Type B pancreatic cell (in vitro differentiated cells): ENCODE results near the gene ACO2. TPM values are rescaled to one million over a fixed set of nuclear protein-coding genes. Genes with fewer than 3 reads are reported as not detected.

Experiments used
- DNase-seq: peaks from one replicate; pipeline ENCODE4 v3.0.0; 2021; ENCODE audit warnings: mixed read lengths; ENCODE audit not compliant: unreplicated experiment; ENCODE audit errors: extremely low spot score
- H3K27ac Mint-ChIP-seq: 2 replicates; pipeline ENCODE4 v1.8.0; 2021; ENCODE audit warnings: mild to moderate bottlenecking, mixed read lengths
- H3K27me3 Mint-ChIP-seq: 2 replicates; pipeline ENCODE4 v1.8.0; 2021; ENCODE audit warnings: mixed read lengths
- H3K36me3 Mint-ChIP-seq: 2 replicates; pipeline ENCODE4 v1.8.0; 2021; ENCODE audit warnings: mixed read lengths
- H3K4me1 Mint-ChIP-seq: one replicate; pipeline ENCODE4 v1.8.0; 2021; ENCODE audit warnings: mixed read lengths; ENCODE audit not compliant: unreplicated experiment
- H3K4me3 Mint-ChIP-seq: 2 replicates; pipeline ENCODE4 v1.8.0; 2021; ENCODE audit warnings: mild to moderate bottlenecking, mixed read lengths
- H3K9me3 Mint-ChIP-seq: 2 replicates; pipeline ENCODE4 v1.8.0; 2021; ENCODE audit warnings: mixed read lengths
- total RNA-seq: library from RNA; stranded (reverse); gene quantifications from 2 replicates; pipeline ENCODE4 v1.2.1, GENCODE V29; 2021; ENCODE audit warnings: low replicate concordance
- TF ChIP-seq, protein P1 (sequence below): fragments of 200-600 bp; sonication (generic); conservative IDR thresholded peaks from 2 replicates; pipeline ENCODE4 v1.5.0; 2021; ENCODE audit warnings: antibody characterized with exemption, mild to moderate bottlenecking

Gene ACO2
- total RNA-seq, 1 donor from 2014 or later = 107 TPM

DNA sequence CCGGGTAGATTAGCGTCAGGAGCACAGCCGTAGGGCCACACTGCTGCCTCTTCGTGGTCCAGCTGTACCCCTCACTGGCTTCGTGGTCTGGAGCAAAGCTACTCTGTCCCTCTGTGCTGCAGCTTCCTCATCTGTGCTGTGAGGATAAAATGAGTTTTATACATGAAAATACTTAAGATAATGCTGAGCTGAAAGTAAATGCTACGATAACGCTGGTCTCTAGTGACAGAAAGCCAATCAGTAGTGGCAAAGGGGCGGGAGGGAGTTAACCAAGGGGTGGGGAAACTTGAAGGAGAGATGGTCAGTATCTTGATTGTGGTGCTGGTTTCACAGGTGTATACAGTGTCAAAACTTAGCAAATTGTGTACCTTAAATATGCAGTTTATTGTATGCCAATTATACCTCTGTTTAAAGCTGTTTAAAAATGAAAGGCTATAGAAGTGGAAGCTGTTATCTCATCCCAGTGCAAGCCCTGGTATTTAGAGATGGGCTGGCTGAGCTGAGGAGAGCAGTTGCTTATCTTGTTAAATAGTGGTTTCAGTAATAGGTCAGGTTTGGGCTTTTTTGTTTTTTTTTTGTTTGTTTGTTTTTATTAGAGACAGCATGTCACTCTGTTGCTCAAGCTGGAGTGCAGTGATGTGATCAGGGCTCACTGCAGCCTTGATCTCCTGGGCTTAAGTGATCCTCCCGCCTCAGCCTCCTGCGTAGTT, 36.7 kb downstream of the ACO2 start:
- no peaks in the 10 kb centered on the region for H3K9me3 Mint-ChIP-seq

DNA sequence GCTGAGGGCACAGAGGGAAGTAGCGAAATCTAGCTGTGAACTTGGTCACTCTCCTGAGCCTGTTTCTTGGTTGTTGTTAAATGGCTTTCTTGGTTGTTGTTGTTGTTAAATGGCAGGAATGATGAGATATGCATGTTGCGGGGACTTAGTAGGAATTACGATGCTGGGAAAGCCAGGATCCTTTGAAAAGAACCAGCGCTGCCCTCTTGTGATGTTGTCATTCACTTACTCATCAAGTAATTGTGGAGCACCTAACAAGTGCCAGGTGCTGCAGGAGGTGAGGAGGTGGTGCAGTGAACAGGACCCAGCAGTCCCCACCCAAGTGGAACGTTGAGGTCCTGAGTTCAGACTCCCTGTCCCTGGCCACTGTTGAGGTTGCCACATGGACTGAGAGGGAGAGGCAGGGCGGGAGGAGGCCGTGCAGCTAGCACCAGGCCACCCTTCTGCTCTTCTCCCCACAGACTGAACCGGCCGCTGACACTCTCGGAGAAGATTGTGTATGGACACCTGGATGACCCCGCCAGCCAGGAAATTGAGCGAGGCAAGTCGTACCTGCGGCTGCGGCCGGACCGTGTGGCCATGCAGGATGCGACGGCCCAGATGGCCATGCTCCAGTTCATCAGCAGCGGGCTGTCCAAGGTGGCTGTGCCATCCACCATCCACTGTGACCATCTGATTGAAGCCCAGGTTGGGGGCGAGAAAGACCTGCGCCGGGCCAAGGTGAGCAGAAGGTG, 38.6 kb downstream of the ACO2 start:
- DNase-seq = no peak
- Mint-ChIP-seq H3K36me3 (peaks cover 12% of the 10 kb centered on the region), H3K4me1 (peaks cover 7% of the 10 kb centered on the region), H3K4me3 (no peak overlapping the region), H3K27ac (peak overlapping the region; percentile 29), H3K27me3 (no peaks in the 10 kb centered on the region), H3K9me3 (no peaks in the 10 kb centered on the region)
- TF ChIP-seq, protein P1, sequence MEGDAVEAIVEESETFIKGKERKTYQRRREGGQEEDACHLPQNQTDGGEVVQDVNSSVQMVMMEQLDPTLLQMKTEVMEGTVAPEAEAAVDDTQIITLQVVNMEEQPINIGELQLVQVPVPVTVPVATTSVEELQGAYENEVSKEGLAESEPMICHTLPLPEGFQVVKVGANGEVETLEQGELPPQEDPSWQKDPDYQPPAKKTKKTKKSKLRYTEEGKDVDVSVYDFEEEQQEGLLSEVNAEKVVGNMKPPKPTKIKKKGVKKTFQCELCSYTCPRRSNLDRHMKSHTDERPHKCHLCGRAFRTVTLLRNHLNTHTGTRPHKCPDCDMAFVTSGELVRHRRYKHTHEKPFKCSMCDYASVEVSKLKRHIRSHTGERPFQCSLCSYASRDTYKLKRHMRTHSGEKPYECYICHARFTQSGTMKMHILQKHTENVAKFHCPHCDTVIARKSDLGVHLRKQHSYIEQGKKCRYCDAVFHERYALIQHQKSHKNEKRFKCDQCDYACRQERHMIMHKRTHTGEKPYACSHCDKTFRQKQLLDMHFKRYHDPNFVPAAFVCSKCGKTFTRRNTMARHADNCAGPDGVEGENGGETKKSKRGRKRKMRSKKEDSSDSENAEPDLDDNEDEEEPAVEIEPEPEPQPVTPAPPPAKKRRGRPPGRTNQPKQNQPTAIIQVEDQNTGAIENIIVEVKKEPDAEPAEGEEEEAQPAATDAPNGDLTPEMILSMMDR = no peak

More for the DNA sequence above, 36.7 kb downstream of the ACO2 start:
- H3K27me3 Mint-ChIP-seq = no peaks in the 10 kb centered on the region
- TF ChIP-seq, protein P1 = no peak
- no peak for DNase-seq
- no peak overlapping the region for H3K4me3 Mint-ChIP-seq
- peaks cover 6% of the 10 kb centered on the region for H3K36me3 Mint-ChIP-seq
- no peaks in the 10 kb centered on the region for H3K4me1 Mint-ChIP-seq
- H3K27ac Mint-ChIP-seq = no peak overlapping the region

DNA sequence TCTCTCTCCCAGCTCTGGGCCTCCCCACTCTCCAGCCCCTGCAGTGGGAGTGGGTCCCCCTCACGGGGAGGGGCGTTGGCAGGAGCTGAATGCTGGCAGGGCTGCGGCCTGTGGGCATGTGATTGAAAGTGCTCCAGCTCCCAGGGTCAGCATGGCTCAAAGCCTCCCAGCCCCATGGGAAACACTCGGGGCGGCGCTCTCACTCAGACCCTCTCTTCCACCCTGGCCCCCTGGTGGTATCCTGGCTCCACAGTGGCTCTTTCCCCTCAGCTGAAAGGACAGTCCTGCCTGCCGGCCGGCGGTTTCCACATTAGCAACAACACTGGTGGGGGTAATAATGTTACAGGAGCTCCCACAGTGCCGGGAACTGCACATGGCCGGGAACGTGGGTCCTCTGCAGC, 39.9 kb downstream of the ACO2 start:
- Mint-ChIP-seq H3K9me3 (no peaks in the 10 kb centered on the region), H3K4me3 (no peak overlapping the region), H3K4me1 (peaks cover 20% of the 10 kb centered on the region), H3K36me3 (peaks cover 24% of the 10 kb centered on the region), H3K27me3 (no peaks in the 10 kb centered on the region), H3K27ac (no peak overlapping the region)
- TF ChIP-seq, protein P1 = peak; percentile 39
- no peak for DNase-seq

DNA sequence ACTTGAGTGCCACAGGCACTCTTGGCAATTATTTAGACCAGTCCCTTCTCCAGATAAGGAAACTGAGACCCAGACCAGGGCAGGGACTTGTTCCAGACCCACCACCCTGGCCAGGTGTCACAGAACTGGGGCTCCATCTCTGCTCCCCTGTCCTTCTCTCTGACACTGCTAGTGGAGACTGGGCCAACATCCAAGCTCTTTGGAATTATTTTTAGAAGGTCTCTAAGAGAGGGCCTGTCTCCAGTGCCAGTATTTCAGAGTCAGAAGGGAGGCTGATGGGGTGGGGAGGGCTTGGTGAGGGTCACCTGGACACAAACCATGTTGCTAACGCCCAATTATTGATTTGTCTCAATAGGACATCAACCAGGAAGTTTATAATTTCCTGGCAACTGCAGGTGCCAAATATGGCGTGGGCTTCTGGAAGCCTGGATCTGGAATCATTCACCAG, 42.6 kb downstream of the ACO2 start:
- Mint-ChIP-seq H3K4me1 (peaks cover 20% of the 10 kb centered on the region), H3K27me3 (no peaks in the 10 kb centered on the region), H3K27ac (no peak overlapping the region), H3K9me3 (no peaks in the 10 kb centered on the region), H3K36me3 (peaks cover 24% of the 10 kb centered on the region), H3K4me3 (no peak overlapping the region)
- TF ChIP-seq, protein P1 = no peak
- DNase-seq = no peak

DNA sequence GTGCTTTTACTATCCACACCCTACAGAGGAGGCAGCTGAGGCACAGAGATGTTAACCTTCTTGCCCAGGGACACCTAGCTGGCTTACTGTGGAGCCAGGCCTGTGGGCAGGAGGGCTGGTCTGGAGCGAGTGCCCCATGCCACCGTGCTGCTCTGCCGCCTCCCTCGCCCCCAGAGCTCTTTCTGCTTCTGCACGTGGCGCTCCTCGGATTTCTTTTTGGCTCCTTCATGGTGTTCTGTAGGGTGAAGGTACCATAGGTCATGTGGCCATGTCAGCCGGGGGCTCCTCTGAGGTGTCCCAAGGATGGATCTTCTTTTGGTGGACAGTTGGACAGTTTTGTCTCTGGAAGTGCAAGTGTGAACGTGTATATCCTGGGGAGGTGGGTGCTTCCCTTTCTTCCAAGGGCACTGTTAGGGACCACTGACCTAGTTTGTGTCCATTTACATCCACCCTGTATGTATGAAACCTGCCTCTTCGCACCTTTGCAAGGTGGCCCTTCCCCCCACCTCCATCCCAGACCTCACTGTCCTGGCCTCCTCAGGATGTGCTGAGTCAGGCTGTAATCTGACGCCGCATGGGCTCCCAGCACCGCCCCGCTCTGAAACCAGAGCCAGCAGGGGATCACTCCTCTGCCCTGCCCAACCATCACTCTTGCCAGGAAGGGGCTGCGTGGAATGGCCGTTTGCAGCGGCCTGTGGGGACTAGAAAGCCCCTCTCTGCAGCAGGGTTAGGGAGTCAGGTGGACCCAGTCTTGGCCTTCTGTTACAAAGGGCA, 43.7 kb downstream of the ACO2 start:
- peak overlapping the region; percentile 54 for H3K4me3 Mint-ChIP-seq
- H3K27me3 Mint-ChIP-seq = no peaks in the 10 kb centered on the region
- no peaks in the 10 kb centered on the region for H3K9me3 Mint-ChIP-seq
- TF ChIP-seq, protein P1 = no peak
- H3K27ac Mint-ChIP-seq = peak overlapping the region; percentile 89
- H3K36me3 Mint-ChIP-seq = peaks cover 24% of the 10 kb centered on the region
- H3K4me1 Mint-ChIP-seq = peaks cover 20% of the 10 kb centered on the region
- no peak for DNase-seq
